Suprapubic skin (tissue), 4 donors: ENCODE results near the gene STARD10.

ENCODE experiments used
- POLR2A ChIP-seq, 2 donors: fragments of 450-650 bp; IDR thresholded peaks; one replicate each; pipeline ENCODE4 v1.6.1; 2017; ENCODE audit warnings: antibody characterized with exemption in 2 of 2, mild to moderate bottlenecking in 2 of 2, moderate library complexity in 2 of 2
- POLR2AphosphoS5 ChIP-seq, 3 donors: sonication (generic); formaldehyde crosslinking; IDR thresholded peaks; one replicate each; pipeline ENCODE4 v1.6.1; 2017; ENCODE audit warnings: antibody characterized with exemption in 3 of 3

DNA sequence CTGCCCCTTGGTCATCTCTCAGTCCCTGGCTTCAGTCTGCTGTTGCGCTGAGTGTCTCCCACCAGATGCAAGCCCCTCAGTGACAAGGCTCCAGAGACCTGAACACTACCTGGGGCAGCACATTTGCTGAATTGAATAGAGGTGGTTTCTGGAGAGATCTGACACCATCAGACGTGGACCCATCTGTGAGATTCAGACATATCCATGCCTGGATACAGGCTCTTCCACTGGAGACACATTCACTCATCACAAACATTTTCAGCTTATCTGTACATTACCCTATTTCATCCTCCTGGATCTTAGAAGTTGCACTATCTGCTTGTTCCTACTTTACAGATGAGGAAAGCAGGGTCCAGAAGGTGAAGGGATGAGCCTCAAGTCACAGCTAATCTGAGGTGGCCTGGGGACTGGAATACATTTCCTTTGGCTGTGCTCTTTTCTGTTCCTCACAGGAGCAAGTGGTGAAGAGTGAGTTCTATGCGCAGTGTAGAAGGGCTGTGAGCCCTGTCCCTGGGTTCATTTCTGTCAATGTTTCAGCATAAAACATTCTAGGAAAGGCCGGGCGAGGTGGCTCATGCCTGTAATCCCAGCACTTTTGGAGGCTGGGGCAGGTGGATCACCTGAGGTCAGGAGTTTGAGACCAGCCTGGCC, 39.4 kb upstream of the STARD10 start:
- no peak for TF ChIP-seq POLR2AphosphoS5 (IDR thresholded peaks at IDR 0.05)
- TF ChIP-seq POLR2A (IDR thresholded peaks at IDR 0.05): no peak
